GM19043 (cell line): ENCODE data around the gene SPG7.
"Not testable (repeated sequence)": the region's sequence is repeated elsewhere in the genome, so short reads cannot be mapped to it uniquely, and the experiment has no call there.

Experiments used
- ATAC-seq: cut with Tn5 transposase; IDR thresholded peaks from one replicate; pipeline ENCODE4 v1.9.1; 2021; ENCODE audit warnings: low read depth; ENCODE audit not compliant: unreplicated experiment

SPG7 gene

DNA sequence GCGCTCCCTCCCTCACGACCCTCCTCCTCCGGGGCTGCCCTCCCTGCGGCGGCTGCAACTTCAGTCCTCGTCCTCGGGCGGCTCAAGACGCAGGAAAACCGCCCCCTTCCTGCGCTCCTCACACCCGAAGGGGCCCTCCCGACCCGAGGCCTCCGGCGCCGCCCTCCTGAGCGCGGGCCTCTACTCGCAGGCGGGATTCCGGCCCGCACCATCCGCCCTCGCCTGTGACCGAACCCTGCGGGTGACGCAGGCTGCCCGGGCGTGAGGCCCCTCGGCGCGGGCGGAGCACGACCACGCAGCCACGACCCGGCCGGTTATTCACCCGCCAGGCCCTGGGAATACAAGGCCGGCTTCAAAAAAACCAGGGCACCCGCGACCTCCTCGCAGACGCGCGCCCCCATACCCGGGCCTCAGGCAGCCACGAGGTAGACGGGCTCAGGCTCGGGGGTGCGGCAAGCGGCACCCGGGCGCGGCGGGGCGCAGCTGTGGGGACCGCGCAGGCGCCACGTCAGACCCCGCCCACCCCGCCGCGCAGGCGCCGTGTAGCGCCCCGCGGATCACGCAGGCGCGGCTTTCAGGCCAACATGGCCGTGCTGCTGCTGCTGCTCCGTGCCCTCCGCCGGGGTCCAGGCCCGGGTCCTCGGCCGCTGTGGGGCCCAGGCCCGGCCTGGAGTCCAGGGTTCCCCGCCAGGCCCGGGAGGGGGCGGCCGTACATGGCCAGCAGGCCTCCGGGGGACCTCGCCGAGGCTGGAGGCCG lies at the start of gene SPG7:
SPG7 (plus strand) TSS at position 570 of the 757 bp plus-strand sequence; CDS start at position 585, 15 bp downstream.
- ATAC-seq = peak; percentile 53

DNA sequence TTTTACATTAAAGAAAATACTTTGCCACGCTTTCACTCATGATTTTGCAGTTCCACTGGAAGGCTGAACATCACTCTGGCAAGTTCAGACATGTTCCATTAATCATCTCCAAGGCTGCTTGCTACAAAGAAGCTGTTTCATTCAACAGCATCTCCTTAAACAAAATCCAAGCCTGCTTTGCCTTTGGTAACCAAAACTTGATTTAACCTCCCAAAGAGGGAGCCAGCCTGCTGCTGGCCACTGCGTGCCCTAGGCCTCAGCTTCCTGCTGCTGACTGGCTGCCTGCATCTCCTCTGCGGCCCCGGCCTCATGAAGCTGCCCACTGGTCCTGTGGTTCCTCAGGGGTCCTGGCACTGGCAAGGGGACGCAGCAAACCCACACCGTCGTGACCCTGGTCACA lies 49.7 kb upstream of the SPG7 start:
- no peak for ATAC-seq

DNA sequence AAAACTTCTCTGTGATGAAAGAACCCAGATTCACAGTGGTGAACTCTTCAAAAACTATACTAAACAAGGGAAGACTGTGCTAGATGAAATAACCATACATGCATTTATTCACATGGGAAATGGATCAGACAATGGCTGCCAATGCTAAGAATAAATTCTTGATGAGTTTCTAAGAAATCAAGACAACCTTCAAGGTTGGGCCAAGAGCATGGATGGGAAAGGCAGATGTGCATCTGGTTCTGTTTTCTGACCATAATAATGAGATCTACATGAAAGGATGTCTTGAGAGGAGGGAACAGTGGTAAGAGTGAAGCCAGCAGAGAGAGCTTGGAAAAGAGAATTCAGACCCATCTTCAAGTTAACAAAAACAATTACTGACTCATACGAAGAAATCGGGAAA lies 49.2 kb upstream of the SPG7 start:
- ATAC-seq = no peak

DNA sequence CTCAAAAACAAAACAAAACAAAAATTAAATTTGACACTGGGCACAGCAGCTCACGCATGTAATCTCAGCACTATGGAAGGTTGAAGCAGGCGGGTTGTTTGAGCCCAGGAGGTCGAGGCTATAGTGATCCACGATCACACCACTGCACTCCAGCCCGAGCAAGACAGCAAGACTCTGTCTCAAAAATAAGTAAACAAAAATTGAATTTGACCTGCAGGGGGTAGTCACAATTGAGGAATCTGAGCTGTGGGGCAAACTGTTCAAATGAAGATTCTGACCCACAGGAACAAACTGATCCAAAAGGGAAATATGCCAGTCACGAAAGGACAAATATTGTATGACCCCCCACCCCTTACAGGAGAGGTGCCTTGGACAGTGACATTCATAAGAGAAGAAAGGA lies 47.6 kb upstream of the SPG7 start:
- no peak for ATAC-seq

DNA sequence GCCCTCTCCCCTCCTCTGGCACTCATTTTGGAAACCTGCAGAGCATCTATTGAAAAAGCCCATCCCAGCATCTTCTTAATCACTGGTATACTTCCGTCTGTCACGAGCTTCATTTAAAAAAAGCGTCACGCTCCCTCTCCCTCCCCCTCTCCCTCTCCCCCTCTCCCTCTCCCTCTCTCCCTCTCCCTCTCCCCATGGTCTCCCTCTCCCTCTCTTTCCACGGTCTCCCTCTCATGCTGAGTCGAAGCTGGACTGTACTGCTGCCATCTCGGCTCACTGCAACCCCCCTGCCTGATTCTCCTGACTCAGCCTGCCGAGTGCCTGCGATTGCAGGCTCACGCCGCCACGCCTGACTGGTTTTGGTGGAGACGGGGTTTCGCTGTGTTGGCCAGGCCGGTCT lies 46.3 kb upstream of the SPG7 start:
- not testable (repeated sequence) for ATAC-seq

DNA sequence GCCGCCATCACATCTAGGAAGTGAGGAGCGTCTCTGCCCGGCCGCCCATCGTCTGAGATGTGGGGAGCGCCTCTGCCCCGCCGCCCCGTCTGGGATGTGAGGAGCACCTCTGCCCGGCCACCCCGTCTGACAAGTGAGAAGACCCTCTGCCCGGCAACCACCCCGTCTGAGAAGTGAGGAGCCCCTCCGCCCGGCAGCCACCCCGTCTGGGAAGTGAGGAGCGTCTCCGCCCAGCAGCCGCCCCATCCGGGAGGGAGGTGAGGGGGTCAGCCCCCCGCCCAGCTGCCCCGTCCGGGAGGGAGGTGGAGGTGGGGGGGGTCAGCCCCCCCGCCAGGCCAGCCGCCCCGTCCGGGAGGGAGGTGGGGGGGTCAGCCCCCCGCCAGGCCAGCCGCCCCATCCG lies 45.6 kb upstream of the SPG7 start:
- not testable (repeated sequence) for ATAC-seq

DNA sequence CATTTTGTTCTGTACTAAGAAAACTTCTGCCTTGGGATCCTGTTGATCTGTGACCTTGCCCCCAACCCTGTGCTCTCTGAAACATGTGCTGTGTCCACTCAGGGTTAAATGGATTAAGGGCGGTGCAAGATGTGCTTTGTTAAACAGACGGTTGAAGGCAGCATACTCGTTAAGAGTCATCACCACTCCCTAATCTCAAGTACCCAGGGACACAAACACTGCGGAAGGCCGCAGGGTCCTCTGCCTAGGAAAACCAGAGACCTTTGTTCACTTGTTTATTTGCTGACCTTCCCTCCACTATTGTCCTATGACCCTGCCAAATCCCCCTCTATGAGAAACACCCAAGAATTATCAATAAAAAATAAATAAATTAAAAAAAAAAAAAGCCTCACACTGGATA lies 44.9 kb upstream of the SPG7 start:
- not testable (repeated sequence) for ATAC-seq

DNA sequence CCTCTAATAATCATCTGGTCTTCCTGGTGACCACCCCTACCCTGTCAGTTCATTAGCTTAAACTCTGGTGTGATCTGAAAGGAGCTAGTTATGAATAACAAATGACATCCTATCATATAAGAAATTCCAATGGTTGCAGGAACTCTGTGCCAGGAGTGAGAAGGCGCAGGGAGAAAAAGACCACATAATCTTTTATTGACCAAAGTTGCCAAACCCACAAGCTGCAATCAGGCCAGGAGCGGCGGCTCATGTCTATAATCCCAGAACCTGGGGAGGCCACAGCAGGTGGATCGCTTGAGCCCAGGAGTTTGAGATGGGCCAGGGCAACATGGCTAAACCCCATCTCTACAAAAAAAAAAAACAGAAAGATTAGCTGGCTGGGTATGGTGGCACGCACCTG lies 41.3 kb upstream of the SPG7 start:
- ATAC-seq = no peak

DNA sequence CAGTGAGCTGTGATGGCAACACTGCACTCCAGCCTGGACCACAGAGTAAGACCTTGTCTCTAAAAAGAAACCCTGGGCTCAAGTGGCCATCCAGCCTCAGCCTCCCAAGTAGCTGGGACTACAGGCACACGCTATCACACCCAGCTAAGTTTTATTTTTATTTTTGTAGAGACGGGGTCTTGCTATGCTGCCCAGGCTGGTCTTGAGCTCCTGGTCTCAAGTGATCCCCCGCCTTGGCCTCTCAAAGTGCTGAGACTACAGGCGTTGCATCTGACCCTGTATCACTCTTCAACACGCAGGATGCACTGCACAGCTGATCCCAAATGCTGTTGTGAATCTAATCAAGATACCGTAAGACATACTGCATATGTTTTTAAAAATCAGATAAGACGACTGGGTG lies 40.8 kb upstream of the SPG7 start:
- no peak for ATAC-seq

DNA sequence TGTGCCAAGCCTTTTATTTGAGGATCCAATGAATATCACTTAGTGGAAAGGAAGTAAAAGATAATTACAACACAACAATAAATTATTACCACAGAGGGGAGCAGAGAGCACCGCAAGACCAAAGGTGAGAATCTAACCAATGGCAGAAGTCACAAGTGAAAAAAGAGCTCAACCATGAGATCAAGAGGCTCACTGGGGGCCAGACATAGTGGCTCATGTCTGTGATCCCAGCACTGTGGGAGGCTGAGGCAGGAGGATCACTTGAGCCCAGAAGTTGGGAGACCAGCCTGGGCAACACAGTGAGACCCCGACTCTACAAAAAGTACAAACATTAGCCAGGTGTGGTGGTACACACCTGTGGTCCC lies 35.5 kb upstream of the SPG7 start:
- ATAC-seq = no peak

DNA sequence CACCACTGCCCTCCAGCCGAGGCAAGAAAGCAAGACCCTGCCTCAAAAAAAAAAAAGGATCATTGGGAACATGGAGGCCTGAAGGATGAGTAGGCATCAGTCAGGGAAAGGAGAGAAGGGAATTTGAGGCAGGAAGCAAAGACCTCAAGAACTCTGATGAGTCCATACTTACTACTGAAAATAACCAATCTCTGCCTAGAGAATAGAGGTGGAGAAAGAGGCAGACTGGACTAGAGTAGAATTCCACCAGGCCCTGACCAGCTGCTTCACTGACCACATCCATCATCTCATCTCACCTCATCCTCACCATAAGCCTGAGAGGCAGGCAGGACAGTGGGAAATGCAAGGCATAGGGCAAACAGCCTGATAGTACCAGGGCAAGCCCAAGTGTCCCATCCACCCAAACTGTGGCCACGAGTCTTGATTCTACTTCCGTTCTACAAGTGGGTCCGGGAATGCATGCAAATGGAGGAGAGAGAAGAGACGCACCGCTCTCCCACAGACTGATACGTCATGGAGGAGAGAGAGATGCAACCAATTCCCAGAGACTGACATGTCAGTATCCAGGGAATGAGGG lies 35.0 kb upstream of the SPG7 start:
- ATAC-seq = no peak

DNA sequence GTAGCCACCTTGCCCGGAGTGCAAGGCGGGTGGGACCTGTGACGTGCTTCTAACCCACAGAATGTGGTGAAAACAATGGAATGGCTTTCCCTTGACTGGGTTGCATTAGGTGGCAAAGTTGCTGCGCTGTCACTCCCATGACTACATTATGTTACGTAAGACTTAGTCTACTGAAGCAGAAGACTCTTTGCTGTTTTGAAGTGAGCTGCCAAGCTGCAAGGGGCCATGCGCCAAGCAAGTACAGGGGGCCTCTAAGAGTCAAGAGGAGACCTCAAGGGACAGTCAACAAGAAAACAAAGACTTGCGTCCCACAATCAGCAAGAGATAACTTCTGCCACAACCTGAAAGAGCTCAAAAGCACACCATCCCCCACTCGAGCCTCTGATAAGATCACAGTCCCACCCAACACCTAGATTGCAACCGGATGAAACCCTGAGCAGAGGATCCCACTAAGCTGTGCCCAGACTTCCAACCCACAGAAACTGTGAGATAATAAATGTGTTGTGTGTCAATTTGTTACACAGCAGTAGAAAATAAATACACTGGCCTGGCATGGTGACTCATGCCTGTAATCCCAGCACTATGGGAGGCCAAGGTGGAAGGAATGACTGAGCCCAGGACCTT lies 34.3 kb upstream of the SPG7 start:
- no peak for ATAC-seq

DNA sequence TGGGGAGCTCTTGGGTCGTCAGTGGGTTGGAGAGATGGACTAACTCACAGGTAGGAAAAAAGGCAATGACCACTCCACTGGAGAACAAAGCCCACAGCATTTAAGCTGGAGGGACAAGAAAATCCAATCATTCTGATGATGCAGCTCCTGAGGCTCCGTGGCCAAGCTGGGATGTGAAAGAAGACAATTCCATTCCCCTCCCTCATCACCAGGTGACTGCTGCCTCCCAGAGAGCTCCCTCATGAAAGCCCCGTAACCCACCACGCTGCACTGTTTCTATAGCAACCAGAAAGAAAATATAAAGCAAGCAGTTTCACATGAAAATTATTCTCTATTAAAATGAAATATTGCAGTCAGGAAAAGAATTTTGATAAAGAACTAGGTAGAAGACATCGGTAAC lies 33.1 kb upstream of the SPG7 start:
- no peak for ATAC-seq

DNA sequence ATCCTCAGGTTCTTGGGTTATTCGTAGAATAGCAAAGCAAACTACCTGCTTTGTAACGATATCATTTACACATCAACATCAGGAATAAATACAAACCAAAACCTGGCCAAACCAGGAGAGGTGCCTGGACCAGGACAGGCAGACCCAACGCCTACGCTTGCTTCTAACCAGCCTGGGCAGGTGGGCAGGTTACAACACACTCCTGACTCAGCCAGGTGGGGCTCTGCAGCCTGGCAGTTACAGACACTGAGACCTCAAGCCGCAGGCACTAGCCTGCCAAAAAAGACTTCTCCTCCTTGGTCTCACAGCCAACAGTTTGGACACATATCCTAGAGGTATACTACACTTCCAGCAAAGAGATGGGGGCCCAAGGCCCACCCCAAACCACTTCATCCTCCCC lies 31.8 kb upstream of the SPG7 start:
- ATAC-seq = peak; percentile 18

DNA sequence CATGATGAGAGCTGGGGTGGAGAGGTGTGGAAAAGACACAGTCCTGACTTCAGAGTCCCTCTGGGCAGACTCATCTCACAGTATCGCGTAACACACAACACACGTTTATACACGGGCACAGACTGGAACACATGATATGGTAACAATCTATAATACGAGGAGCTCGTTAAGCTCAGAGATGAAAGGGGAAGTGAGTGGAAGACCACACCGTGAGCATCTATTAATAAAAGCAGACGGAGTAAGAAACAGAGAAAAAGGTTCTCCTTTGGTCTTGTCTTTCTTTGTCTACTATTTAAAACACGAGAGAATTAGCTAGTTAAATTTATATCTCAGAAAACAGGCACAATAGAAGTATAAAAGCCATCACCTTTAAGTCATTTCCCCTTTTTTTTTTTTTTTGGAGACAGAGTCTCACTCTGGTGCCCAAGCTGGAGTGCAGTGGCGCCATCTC lies 31.4 kb upstream of the SPG7 start:
- ATAC-seq = peak; percentile 63

DNA sequence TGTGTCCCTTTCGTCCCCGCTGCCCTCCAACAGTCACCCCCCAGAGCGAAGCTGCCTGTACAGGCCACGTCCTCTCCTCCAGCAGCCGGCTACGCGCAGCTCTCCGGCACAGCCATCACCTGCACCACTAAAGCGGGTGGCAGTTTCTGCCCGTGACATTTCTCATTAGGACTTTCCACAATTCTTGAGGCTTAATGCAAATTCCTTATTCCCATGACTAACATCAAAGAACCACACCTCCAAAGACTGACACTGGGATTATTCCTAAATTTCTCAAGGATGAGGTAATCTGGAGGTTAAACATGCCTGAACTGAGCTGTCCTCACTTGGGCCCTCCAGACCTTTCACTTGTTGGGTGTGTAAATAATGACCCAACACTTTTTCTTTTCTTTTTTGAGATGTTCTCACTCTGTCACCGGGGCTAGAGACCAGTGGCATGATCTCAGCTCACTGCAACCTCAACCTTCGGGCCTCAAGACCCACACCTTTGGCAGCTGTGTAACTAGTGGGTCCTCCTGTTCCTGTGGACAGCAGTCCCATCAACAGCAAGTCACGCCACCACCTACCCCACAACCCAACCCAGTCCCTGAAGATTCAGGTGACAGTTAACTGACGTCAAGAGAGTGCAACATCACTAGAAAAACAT lies 29.5 kb upstream of the SPG7 start:
- ATAC-seq = no peak

DNA sequence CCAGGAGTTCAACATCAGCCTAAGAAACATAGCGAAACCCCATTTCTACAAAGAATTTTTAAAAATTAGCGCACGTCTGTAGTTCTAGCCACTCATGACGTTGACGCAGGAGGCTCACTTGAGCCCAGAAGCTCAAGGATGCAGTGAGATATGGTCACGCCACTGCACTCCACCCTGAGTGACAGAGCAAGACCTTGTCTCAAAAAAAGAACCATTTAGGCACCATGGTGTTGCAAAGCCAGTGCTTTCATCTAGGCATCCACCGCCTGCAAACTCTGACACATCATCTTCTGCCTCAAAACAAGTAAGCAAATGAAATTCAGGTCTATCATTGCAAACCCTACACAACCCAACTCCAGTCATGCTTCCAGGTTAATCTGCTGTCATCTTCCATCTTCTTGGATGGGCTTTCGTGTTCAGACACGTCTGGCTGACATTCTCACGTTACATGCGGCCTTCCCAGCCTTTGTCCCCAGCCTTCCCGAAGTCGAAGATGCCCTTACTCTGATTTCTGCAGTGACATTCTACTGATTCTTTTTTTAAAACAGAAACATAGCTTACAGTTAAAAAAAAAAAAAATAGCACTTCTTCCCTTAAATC lies 26.7 kb upstream of the SPG7 start:
- no peak for ATAC-seq

DNA sequence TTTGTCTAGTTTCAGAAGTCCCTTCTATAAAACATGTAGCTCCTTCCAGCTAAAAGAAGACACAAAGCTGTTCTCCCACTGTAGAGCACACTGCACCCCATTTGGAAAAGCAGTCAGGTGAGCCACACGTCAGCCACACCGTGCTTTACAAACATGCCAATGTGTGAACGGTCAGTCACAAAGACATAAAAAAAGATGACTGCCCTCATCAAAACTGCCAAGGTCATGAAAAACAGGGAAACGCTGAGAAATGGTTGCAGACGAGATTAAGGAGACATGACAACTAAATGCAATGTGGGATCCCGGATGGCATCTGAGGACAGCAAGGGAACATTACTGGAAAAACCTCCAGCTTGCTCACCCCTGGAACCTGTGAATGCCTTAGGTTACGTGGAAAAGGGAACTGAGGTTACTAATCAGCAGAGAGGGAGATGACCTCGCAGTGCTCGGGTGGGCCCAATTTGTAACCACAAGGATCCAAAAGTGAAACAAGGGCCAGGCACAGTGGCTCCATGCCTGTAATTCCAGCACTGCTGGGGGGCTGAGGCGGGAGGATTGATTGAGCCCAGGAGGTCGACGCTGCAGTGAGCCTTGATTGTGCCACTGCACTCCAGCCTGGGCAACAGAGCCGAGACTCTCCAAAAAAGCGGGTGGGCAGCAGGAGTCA lies 25.9 kb upstream of the SPG7 start:
- no peak for ATAC-seq

DNA sequence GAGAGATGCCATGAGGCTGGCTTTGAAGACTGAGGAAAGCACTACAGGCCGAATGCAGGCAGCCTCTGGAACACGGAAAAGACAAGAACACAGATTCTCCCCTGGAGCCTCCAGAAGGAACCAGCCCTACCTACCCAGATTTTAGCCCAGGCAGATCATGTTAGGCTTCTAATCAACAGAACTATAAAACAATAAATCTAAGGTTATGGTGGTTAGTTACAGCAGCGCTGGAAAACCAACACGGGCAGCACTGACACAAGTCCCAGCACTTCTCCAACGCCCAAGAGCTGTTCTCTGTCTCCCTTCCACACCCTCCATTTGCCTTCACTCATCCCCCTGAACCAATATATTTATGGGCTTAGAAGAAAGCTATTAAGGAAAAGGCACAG lies 25.4 kb upstream of the SPG7 start:
- no peak for ATAC-seq

DNA sequence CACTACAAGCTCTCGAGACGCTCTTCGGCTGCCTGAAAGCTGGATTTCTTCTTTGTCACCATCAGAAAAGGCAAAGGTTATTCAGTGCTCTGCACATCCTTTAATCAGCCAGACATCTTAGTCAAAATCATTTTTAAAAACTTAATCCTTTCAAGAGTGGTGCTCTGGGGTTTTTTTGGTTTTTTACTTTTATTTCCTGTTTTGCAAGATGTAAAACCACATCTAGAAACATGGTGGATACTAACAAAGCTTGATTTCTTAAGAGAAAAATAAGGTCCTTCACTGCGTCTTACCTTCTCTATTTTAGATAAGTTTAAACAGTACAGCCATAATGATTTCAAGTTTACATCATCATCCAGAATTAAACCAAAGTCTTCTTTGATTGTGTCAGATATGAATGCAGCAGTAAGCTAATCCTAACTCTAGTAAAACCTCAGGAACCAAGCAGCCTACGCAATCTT lies 24.1 kb upstream of the SPG7 start:
- no peak for ATAC-seq
